Measurements from ENCODE around the gene LGALS4.
"Not testable (repeated sequence)": the region's sequence is repeated elsewhere in the genome, so short reads cannot be mapped to it uniquely, and the experiment has no call there.

Gene LGALS4

DNA sequence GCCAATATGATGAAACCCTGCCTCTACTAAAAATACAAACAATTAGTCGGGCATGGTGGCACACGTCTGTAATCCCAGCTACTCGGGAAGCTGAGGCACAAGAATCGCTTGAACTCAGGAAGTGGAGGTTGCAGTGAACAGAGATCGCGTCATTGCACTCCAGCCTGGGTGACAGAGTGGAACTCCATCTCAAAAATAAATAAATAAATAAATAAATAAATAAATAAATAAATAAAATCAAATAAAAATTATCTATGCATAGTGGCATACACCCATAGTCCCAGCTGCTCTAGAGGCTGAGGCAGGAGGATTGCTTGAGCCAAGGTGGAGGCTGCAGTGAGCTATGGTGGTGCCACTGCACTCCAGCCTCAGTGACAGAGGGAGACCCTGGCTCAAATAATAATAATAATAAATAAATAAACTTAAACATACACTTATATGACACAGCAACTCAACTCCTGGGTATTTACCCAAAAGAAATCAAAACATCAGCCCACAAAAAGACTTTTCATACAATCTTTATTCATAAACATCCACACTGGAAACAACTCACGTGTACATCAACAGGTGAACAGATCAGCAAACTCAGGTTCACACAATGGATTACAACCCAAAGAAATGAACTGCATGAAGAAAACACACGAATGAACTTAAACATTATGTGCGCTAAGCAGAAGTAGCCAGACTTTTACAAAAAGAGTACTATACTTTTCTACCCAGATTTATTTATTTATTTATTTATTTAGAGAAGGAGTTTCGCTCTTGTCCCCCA is 46.3 kb downstream of the LGALS4 start:
- no peak for DNase-seq

DNA sequence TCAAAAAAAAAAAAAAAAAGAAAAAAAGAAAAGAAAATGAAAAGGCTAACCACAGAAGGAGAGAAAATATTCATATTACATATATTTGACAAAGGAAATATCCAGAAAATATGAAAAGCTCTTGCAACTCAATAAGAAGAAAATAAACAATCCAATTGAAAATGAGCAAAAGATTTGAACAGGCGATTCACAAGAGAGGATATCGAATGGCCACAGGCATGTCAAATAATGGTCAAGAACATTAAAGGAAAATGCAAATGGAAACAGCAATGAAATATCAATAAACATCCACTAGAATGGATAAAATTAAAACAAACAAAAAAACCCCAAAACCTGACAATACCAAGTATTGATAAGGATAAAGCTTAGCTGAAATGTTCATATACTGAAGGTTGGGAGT is 47.5 kb downstream of the LGALS4 start:
- DNase-seq = no peak

GRCh38 chr19:38763795-38764220 is 48.9 kb downstream of the LGALS4 start:
- DNase-seq = no peak

- DNase-seq = not testable (repeated sequence)
Observed at GRCh38 chr19:38761884-38762389, 50.8 kb downstream of the LGALS4 start.

DNA sequence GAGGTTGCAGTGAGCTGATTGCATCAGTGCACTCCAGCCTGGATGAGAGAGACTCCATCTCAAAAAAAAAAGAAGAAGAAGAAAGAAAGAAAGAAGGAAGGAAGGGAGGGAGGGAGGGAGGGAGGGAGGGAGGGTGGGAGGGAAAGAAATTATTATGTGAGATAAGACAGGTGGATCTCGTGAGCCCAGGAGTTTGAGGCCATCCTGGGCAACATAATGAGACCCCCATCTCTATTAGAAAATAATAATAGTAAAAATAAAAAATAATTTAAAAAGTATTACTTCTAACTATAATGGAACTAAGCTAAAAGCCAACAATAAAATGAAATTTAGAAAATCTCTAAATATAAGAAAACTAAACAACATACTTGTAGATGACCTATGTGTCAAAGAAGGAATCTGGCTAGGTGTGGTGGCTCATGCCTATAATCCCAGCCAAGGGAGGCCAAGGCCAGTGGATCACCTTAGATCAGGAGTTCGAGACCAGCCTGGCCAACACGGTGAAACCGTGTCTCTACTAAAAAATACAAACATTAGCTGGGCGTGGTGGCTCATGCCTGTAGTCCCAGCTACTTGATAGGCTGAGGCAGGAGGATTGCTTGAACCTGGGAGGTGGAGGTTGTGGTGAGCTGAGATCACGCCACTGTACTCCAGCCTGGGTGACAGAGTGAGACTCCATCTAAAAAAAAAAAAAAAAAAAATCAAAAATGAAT is 51.8 kb downstream of the LGALS4 start:
- DNase-seq = not testable (repeated sequence)

DNA sequence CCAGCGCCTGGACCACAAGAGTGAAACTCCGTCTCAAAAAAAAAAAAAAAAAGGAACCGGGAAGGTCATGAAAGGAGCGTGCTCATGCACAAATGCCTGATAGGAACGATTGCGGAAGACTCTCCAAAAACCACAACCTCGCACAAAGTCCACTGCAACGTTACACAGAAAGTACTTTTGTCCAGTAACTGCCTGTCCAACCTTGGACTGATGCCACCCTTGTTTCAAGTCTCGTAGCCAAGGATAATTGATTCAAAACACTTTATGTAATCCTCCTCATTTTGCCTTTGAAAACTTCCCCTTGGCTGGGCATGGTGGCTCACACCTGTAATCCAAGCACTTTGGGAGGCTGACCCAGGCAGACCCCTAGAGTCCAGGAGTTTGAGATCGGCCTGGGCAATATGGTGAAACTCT is 53.1 kb downstream of the LGALS4 start:
- no peak for DNase-seq

- not testable (repeated sequence) for DNase-seq
Observed at GRCh38 chr19:38754196-38754595, 58.5 kb downstream of the LGALS4 start.

DNA sequence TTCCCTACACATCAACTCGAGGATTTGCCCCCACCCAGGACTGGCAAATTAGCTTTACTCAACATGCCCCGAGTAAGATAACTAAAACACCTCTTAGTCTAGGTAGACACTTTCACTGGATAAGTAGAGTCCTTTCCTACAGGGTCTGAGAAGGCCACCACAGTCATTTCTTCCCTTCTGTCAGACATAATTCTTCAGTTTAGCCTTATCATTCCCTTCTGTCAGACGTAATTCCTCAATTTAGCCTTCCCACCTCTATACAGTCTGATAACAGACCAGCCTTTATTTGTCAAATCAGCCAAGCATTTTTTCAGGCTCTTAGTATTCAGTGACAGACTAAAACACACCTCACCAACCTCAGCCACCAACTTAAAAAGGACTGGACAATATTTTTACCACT is 59.0 kb downstream of the LGALS4 start:
- DNase-seq = not testable (repeated sequence)
